Retinal pigment epithelial cell (primary cell): ENCODE measurements around the gene COPZ2.
"Not testable (repeated sequence)": the region's sequence is repeated elsewhere in the genome, so short reads cannot be mapped to it uniquely, and the experiment has no call there.

Source experiments
- DNase-seq: peaks from one replicate; pipeline ENCODE4 v3.0.0-alpha.2; 2010; ENCODE audit warnings: low read depth
- H3K4me3 ChIP-seq: 2 replicates; pipeline ENCODE4 v1.5.1; 2011; ENCODE audit warnings: mild to moderate bottlenecking, low read length, control low read depth, moderate library complexity
- CTCF ChIP-seq: conservative IDR thresholded peaks from 2 replicates; pipeline ENCODE4 v1.5.1; 2011; ENCODE audit warnings: low read depth, low read length, control low read depth, inconsistent platforms

COPZ2 gene

DNA sequence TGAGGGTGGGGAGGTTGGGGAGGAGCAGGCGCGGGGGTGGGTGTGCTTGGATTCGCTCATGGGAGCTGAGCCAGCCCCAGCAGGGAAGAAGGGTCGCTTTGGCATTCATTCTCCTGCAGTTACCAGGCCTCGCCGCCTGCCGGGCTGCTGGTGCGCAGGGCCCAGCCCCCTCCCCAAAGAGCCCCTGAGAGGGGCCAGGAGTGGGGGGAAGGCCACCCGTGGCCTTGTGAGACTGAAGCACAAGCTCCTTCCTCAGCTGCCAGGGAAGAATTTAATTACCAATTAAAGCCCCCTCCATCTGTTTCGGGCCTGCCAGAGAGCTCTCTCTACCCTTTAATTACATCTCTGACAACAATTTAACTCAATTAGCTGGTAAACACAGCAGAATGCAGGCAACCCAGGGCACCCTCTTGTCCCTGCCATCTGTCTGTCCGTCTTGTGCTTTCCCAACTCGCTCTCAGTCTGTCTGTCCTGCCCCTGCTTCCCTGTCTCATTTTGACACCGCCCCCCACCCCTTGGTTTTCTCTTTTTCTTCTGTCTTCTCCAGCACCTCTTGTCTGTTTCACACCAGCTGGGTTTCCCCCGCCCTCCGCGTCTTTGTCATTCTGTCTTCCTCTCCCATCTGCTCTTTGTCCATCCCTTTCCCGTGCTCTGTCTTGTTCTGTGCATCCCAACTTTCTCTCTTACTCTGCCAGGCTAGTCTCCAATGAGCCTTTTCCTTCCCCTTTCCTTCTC is 34.0 kb downstream of the COPZ2 start:
- DNase-seq: no peak
- H3K4me3 ChIP-seq: no peak overlapping the region
- TF ChIP-seq CTCF: peak; percentile 25

DNA sequence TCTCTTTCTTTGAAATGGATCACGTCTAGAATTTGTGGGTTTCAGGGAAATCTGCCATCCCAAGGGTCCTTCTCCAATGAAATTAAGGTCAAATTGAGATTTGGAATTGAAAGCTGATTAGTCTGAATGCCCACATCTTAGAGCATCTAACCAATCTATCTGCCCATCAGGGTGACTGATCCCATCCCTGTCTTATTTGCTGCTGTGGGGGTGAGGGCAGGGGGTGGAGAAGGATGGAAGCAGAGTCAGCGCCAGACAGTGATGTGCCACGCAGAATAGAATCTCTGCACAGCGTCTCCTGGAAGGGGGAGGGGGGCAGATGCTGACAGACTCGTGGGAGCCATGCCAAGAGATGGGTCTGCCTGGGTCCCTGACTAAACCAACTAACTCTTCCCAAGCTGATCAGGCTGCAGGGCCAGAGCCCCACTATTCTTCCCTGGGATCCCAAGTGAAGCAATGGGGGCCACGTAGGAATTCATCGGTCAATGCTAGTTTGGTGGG is 34.6 kb downstream of the COPZ2 start:
- H3K4me3 ChIP-seq: no peak overlapping the region
- DNase-seq: no peak
- no peak for TF ChIP-seq CTCF

GRCh38 chr17:48002266-48002915 is 35.2 kb downstream of the COPZ2 start:
- no peak overlapping the region for H3K4me3 ChIP-seq
- DNase-seq: peak; percentile 95
- TF ChIP-seq CTCF: no peak

- H3K4me3 ChIP-seq, DNase-seq: not testable (repeated sequence)
Measured at GRCh38 chr17:48001657-48002056, 35.9 kb downstream of the COPZ2 start.

- H3K4me3 ChIP-seq: no peak overlapping the region
- no peak for DNase-seq
- no peak for TF ChIP-seq CTCF
Measured at GRCh38 chr17:48001197-48001596, 36.4 kb downstream of the COPZ2 start.

- no peak for TF ChIP-seq CTCF
- H3K4me3 ChIP-seq: no peak overlapping the region
- no peak for DNase-seq
Measured at GRCh38 chr17:47999582-47999981, 38.0 kb downstream of the COPZ2 start.

DNA sequence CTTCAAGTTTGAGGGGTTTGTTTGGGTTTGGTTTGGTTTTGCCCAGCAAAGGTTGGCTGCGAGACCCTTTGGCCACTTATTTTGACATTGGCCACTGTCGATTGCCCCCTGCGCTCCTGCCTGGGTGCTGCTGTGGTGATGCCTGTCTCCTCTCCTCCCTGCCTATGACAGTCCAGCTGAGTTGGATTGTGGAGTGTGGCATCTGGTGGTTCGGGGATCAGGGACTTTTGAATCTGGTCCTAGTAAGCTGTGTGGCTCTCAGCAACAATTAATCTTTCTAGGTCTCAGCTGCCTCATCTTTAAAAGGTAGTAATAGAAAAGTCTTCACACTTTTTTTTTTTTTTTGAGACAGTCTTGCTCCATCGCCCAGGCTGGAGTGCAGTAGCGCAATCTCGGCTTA is 39.6 kb downstream of the COPZ2 start:
- no peak for DNase-seq
- TF ChIP-seq CTCF: no peak

More for the DNA sequence above, 39.6 kb downstream of the COPZ2 start:
- H3K4me3 ChIP-seq: no peak overlapping the region
